ENCODE measurements around the gene SIVA1.

Gene SIVA1

GRCh38 chr14:104789752-104790743 is 37.1 kb downstream of the SIVA1 start:
- H3K27ac Mint-ChIP-seq = no peak overlapping the region
- peaks cover 40% of the 10 kb centered on the region for H3K4me1 Mint-ChIP-seq
- no peak for DNase-seq
- H3K4me3 Mint-ChIP-seq = no peak overlapping the region
- no peaks in the 10 kb centered on the region for H3K9me3 Mint-ChIP-seq
- H3K27me3 Mint-ChIP-seq = no peaks in the 10 kb centered on the region
- H3K36me3 Mint-ChIP-seq = peaks cover 15% of the 10 kb centered on the region
- CTCF ChIA-PET = interaction anchor here (1.2 kb wide), 1 partner anchor 11 kb away, joined by 3 read pairs; no protein-coding TSS in a partner anchor

GRCh38 chr14:104791425-104791824 is 38.5 kb downstream of the SIVA1 start:
- no peak for DNase-seq
- Mint-ChIP-seq H3K4me1 (peaks cover 42% of the 10 kb centered on the region), H3K36me3 (peaks cover 15% of the 10 kb centered on the region), H3K27me3 (peaks cover 6% of the 10 kb centered on the region), H3K4me3 (no peak overlapping the region), H3K9me3 (no peaks in the 10 kb centered on the region), H3K27ac (no peak overlapping the region)
- CTCF ChIA-PET = interaction anchor here (0.8 to 1.2 kb wide), 2 partner anchors 12 to 25 kb away, joined by 3 read pairs; no protein-coding TSS in a partner anchor

DNA sequence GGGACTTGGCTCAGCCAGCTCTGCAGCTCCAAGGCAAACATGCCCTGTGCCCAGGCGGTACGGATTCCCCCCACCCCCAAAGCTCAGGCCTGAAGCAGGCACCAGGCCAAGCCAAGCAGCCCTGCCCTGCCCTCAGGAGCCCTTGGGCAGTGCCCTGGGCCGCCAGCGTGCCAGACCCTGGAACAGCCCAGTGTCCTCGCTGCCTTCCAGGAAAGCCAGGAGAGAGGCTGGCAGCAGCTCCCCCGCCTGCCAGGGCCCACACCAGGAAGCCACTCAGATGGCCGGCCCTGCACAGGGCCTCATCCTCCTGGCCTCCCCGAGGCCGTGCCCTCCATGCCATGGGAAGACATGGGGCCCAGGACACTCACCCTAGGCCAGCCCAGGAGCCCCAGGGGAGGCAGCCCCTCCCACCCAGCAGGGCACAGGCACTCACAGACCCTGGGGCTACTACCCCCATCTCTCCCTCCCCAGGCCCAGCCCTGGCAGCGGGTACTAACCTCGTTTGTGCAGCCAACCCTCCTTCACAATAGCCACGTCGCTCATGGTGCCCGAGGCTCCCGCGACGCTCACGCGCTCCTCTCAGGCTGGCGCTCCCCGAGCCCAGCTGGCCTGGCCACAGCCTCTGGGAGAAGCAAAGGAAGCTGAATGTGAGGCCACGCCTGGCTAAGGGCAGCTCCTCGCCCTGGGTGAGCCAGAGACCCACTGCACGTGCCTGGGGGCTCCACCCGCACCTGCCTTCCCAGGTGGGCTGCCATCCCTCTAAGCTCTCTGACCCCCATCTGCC is 39.3 kb downstream of the SIVA1 start:
- Mint-ChIP-seq H3K27me3 (peaks cover 15% of the 10 kb centered on the region), H3K36me3 (peaks cover 15% of the 10 kb centered on the region), H3K4me3 (no peak overlapping the region), H3K4me1 (peaks cover 37% of the 10 kb centered on the region), H3K27ac (no peak overlapping the region), H3K9me3 (no peaks in the 10 kb centered on the region)
- DNase-seq = no peak
- CTCF ChIA-PET = interaction anchor here (0.8 kb wide), 1 partner anchor 26 kb away, joined by 3 read pairs; no protein-coding TSS in a partner anchor

GRCh38 chr14:104792945-104793702 is 40.2 kb downstream of the SIVA1 start:
- DNase-seq = no peak
- Mint-ChIP-seq H3K27me3 (peaks cover 23% of the 10 kb centered on the region), H3K27ac (no peak overlapping the region), H3K9me3 (no peaks in the 10 kb centered on the region), H3K36me3 (peaks cover 15% of the 10 kb centered on the region), H3K4me1 (peaks cover 40% of the 10 kb centered on the region), H3K4me3 (peak overlapping the region; percentile 86)
- CTCF ChIA-PET = interaction anchor here (1.9 kb wide), 1 partner anchor 33 kb away, joined by 5 read pairs; no protein-coding TSS in a partner anchor

DNA sequence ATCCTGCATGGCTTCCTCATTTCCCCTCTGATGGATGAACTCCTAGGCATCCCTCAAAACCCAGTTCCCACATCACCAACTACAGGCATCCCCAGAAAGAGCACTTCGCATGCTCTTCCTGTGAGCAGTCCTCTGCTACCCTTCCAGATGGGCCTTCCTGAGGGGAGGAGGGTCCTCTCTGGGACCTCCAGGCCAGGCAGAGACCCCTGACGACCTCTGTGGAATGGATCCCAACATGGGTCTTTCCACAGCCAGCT is 40.7 kb downstream of the SIVA1 start:
- H3K27me3 Mint-ChIP-seq = peaks cover 28% of the 10 kb centered on the region
- CTCF ChIA-PET = interaction anchor here (1.6 to 1.9 kb wide), 2 partner anchors 25 to 32 kb away, joined by 5 to 7 read pairs; no protein-coding TSS in a partner anchor
- peaks cover 15% of the 10 kb centered on the region for H3K36me3 Mint-ChIP-seq
- H3K4me1 Mint-ChIP-seq = peaks cover 42% of the 10 kb centered on the region
- peak overlapping the region; percentile 86 for H3K4me3 Mint-ChIP-seq
- no peak overlapping the region for H3K27ac Mint-ChIP-seq
- DNase-seq = no peak
- no peaks in the 10 kb centered on the region for H3K9me3 Mint-ChIP-seq

DNA sequence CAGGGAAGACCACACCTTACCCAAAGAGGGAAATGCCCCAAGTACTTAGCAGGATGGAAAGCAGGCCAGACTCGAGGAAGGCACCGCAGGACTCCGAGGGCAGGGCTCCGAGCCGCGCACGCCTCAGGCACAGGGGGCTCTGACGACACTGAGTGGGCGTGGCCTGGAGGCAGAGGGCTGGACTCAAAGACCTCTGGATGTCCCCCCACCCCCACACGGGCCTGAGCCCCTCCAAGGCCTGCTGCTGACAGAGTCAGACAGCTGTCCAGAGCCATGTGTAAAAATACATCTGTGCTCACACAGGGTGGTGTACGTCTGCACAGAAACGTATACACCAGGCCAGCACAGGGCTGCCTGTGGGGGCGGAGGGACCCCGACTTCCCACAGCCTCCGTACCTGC is 41.2 kb downstream of the SIVA1 start:
- Mint-ChIP-seq H3K27me3 (peaks cover 33% of the 10 kb centered on the region), H3K9me3 (no peaks in the 10 kb centered on the region), H3K4me1 (peaks cover 47% of the 10 kb centered on the region), H3K36me3 (peaks cover 15% of the 10 kb centered on the region), H3K27ac (peak overlapping the region; percentile 81), H3K4me3 (peak overlapping the region; percentile 86)
- DNase-seq = peak; percentile 63
- CTCF ChIA-PET = interaction anchor here (1.0 to 1.9 kb wide), 3 partner anchors 10 to 32 kb away, joined by 3 to 7 read pairs (median 5); no protein-coding TSS in a partner anchor

- DNase-seq = peak; percentile 43
- Mint-ChIP-seq H3K4me1 (peaks cover 52% of the 10 kb centered on the region), H3K4me3 (peak overlapping the region; percentile 86), H3K9me3 (no peaks in the 10 kb centered on the region), H3K27me3 (peaks cover 38% of the 10 kb centered on the region), H3K27ac (peak overlapping the region; percentile 81), H3K36me3 (peaks cover 15% of the 10 kb centered on the region)
- CTCF ChIA-PET = interaction anchor here (1.0 to 1.9 kb wide), 3 partner anchors 10 to 31 kb away, joined by 3 to 7 read pairs (median 5); no protein-coding TSS in a partner anchor
Measured at GRCh38 chr14:104794631-104794992, 41.7 kb downstream of the SIVA1 start.

DNA sequence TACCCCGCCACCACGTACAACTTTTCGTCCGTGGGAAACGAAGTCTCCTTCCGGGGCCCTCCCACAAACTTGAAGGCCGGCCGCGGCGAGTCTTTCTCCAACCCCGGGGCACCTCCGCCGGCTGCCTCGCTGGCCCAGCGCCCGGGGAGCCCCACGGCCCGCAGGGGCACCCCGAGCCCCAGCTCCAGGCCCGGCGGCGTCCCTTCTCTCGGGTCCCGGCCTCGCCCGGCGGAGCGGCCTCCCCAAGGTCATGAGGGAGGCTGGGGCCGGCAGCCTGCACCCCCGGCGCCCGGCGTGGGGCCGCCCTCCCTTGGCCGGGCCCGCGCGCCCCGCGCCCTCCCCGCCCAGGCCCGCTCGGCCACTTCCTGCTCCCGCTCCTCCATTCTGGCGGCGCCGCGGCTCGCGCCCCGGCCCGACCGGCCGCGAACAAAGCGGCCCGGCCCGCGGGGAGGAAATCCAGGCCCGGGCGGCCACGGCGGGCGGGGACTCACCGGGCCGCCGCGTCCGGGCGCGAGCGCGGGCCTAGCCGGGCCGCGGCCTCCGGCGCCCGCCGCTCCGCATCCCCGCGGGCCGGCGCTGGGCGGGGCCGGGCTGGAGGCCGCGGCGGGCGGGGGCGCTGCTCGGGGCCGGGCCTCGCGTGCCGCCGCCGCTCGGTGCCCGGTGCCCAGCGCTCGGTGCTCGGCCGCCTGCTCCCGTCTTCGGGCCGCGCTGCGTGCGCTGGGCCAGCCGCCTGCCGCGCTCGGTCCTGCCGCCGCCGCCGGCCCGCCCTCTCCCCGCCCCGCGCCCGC is 42.2 kb downstream of the SIVA1 start, which contains the start of gene AKT1:
AKT1 (minus strand) TSS at position 756 of the 788 bp plus-strand sequence. CDS start 3,105 bp downstream, outside the sequence.
- CTCF ChIA-PET = interaction anchor here (1.0 to 1.9 kb wide), 3 partner anchors 9 to 30 kb away, joined by 3 to 7 read pairs (median 5); no protein-coding TSS in a partner anchor

DNA sequence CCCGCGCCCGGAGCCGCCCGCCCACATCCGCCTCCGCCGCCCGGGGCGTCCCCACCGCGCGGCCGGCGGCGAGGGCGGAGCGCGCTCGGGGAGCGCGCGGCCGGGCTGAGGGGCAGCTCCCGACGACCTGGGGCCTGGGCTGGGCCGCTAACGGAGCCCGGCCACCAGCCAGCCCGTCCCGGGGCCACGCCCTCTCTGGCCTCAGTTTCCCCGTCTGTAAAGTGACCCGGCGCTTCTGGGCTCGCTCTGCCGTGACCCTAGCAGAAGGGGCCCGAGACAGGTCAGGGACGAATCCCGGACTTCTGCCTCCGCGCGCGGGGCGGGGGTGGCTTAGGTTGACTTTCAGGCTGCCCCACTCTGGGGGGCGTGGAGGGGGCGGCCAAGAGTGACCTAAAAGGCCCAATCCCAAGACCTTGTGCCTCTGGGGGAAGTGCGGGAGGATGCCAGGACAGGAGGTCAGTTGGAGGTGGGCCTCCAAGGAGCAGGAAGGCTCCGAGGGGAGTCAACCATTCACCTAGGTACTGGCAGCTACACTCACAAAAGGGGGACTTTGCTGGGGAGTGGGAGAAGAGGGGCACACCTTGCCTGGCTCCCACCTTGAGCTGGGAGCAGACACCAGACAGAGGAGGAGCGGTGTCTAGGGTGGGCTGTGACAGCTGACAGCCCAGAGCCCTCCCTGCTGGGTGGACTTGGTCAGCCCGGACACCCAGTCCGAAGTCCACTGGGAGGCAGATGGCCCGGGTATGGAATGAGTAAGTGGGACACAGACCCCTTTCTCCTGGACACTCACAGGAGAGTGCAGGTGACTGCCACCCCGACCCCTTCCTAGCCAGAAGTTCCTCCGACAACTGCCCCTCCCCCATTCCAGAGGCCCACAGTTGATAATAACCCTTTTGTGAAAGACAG is 43.1 kb downstream of the SIVA1 start:
- H3K27ac Mint-ChIP-seq = peak overlapping the region; percentile 78
- CTCF ChIA-PET = interaction anchor here (1.2 kb wide), 1 partner anchor 29 kb away, joined by 4 read pairs; no protein-coding TSS in a partner anchor
- peak; percentile 68 for DNase-seq
- H3K4me1 Mint-ChIP-seq = peaks cover 53% of the 10 kb centered on the region
- peaks cover 43% of the 10 kb centered on the region for H3K27me3 Mint-ChIP-seq
- H3K9me3 Mint-ChIP-seq = no peaks in the 10 kb centered on the region
- H3K4me3 Mint-ChIP-seq = peak overlapping the region; percentile 67
- H3K36me3 Mint-ChIP-seq = peaks cover 12% of the 10 kb centered on the region

More for the DNA sequence above, 42.2 kb downstream of the SIVA1 start, which contains the start of gene AKT1:
- no peaks in the 10 kb centered on the region for H3K9me3 Mint-ChIP-seq
- H3K4me3 Mint-ChIP-seq = peak within 1 kb of the TSS; percentile 86
- peaks cover 15% of the 10 kb centered on the region for H3K36me3 Mint-ChIP-seq
- H3K4me1 Mint-ChIP-seq = peaks cover 57% of the 10 kb centered on the region
- H3K27me3 Mint-ChIP-seq = peaks cover 43% of the 10 kb centered on the region
- peak within 1 kb of the TSS; percentile 81 for H3K27ac Mint-ChIP-seq
- DNase-seq = peak; percentile 58

- no peak for DNase-seq
- Mint-ChIP-seq H3K4me3 (peak overlapping the region; percentile 67), H3K4me1 (peaks cover 53% of the 10 kb centered on the region), H3K9me3 (no peaks in the 10 kb centered on the region), H3K36me3 (peaks cover 6% of the 10 kb centered on the region), H3K27ac (peak overlapping the region; percentile 78), H3K27me3 (peaks cover 47% of the 10 kb centered on the region)
- CTCF ChIA-PET = interaction anchor here (1.2 kb wide), 1 partner anchor 29 kb away, joined by 4 read pairs; no protein-coding TSS in a partner anchor
Measured at GRCh38 chr14:104796687-104797081, 43.7 kb downstream of the SIVA1 start.

DNA sequence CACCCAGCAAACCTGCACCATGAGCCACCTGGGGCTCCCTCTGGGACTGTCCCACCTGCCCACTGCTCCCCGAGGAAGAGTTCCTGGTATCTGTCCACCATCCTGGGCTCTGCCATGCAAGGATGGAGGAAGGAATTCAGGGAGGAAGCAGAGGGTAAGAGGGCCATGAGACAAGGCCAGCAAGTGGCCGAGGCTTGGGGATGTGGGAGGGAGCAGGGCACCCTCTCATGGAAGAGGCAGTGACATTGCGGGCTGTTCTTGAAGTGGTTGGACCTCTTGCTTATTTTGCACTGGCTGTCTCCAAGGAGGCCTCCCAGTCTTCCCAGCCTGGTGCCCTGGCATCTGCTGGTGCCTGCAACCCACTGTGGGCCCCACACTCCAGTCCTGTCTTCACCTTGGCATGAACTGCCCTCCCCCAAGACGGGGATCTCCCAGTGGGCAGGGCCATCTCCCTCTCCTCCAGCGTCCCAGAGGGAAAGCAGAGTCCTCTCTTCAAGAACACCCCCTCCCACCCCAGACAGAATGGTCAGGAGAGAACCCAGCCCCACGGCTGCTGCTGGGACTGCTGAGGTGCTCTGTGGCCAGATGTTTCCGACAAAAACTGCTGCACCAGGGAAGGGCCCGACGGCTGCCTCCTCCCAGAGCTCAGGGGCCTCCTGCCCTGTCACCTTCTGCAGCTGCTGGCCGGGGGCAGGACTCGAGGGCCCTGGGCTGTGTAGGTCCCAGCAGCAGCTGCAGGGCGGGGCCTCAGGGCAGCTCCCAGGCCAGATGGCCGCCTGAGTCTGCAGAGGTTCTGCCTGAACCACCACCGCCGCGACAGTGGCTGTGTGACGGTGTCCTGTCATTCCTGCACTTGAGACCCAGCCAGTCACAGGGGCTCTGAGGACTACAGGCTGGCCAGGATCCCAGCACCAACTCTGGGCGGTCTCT is 44.4 kb downstream of the SIVA1 start:
- H3K27me3 Mint-ChIP-seq = peaks cover 47% of the 10 kb centered on the region
- H3K4me3 Mint-ChIP-seq = peak overlapping the region; percentile 0
- H3K36me3 Mint-ChIP-seq = peaks cover 6% of the 10 kb centered on the region
- H3K27ac Mint-ChIP-seq = no peak overlapping the region
- CTCF ChIA-PET = no interaction called here
- no peak for DNase-seq
- H3K4me1 Mint-ChIP-seq = peaks cover 58% of the 10 kb centered on the region
- H3K9me3 Mint-ChIP-seq = no peaks in the 10 kb centered on the region
